HepG2 (cell line): ENCODE measurements around the gene HNRNPF. TPM values are rescaled to one million over a fixed set of nuclear protein-coding genes. Genes with fewer than 3 reads are reported as not detected.

Experiments used
- ATAC-seq: fragments of 200-7000 bp; cut with Tn5 transposase; 3 replicates; pipeline ENCODE4 v1.9.1; 2020; ENCODE audit warnings: mild to moderate bottlenecking, moderate library complexity
- BruUV-seq: library from RNA; stranded (reverse); fragments of 400-500 nt; replicated peaks from 2 replicates; lab custom pipeline; 2021; lab: Mats Ljungman, UMichigan
- CTCF ChIA-PET: fragments of 300-600 bp; formaldehyde crosslinking; extraction: SDS; loops from one replicate; lab custom pipeline; 2021; ENCODE audit warnings: low total read pairs, inconsistent platforms, low intra/inter-chr PET ratio; lab: Yijun Ruan, JAX
- POLR2A ChIA-PET: fragments of 350-600 bp; sonication (Branson Sonifier 250); formaldehyde crosslinking; loops from one replicate; lab custom pipeline; 2020; ENCODE audit warnings: antibody characterized with exemption, inconsistent platforms; lab: Yijun Ruan, JAX
- DNase-seq: peaks from one replicate; pipeline ENCODE4 v3.0.0-alpha.2; 2015; ENCODE audit warnings: low spot score
- FAIRE-seq: peaks from 3 replicates; lab custom pipeline; 2011; peaks lifted over from hg19 to GRCh38; lab: Jason Lieb, UNC
- H2AFZ ChIP-seq: one replicate; pipeline ENCODE4 v1.6.1; 2011; ENCODE audit warnings: low read length, inconsistent platforms
- H3K27ac ChIP-seq: fragments of 300-600 bp; 3 replicates; pipeline ENCODE4 v1.8.0; 2011; ENCODE audit warnings: mixed run types, mild to moderate bottlenecking, mixed read lengths, low read length, inconsistent platforms; ENCODE audit not compliant: insufficient read depth; ENCODE audit errors: extremely low read length
- H3K27me3 ChIP-seq, 2 experiments: fragments of 200-600 bp in 1 of 2; 2 replicates in 1 of 2; 3 replicates in 1 of 2; pipeline versions ENCODE4 v1.6.0 to v1.8.0; 2011; ENCODE audit warnings: low read length in 2 of 2, mild to moderate bottlenecking in 2 of 2, moderate library complexity in 2 of 2, inconsistent platforms in 1 of 2; ENCODE audit not compliant: insufficient read depth in 2 of 2, control insufficient read depth in 1 of 2
- H3K36me3 ChIP-seq, 2 experiments: fragments of 200-600 bp in 1 of 2; replicated peaks in 1 of 2; 2 replicates in 1 of 2; 3 replicates in 1 of 2; pipeline versions ENCODE4 v1.5.1 to v1.8.0; 2011; ENCODE audit warnings: low read length in 2 of 2, inconsistent platforms in 1 of 2; ENCODE audit not compliant: insufficient read depth in 2 of 2, control insufficient read depth in 1 of 2
- H3K4me1 ChIP-seq: 2 replicates; pipeline ENCODE4 v1.5.1; 2012; ENCODE audit warnings: low read length, inconsistent platforms; ENCODE audit not compliant: insufficient read depth
- H3K4me2 ChIP-seq: 2 replicates; pipeline ENCODE4 v1.6.0; 2011; ENCODE audit warnings: low read depth, low read length, inconsistent platforms
- H3K4me3 ChIP-seq, 3 experiments: fragments of 200-600 bp in 1 of 3; sonication (generic), shearing (Covaris generic) in 1 of 3; replicated peaks in 1 of 3; 2 replicates each; pipeline ENCODE4 v1.5.1; 2011 to 2016; ENCODE audit warnings: low read length in 3 of 3, inconsistent platforms in 2 of 3, low read depth in 2 of 3, mild to moderate bottlenecking in 2 of 3, control low read depth in 1 of 3, mixed read lengths in 1 of 3; ENCODE audit not compliant: insufficient read depth in 1 of 3
- H3K79me2 ChIP-seq: one replicate; pipeline ENCODE4 v1.6.1; 2011; ENCODE audit warnings: low read length, inconsistent platforms; ENCODE audit not compliant: insufficient read depth
- H3K9ac ChIP-seq: 2 replicates; pipeline ENCODE4 v1.6.0; 2011; ENCODE audit warnings: mild to moderate bottlenecking, low read depth, low read length, inconsistent platforms; ENCODE audit not compliant: insufficient read depth
- H3K9me3 ChIP-seq: 2 replicates; pipeline ENCODE4 v1.5.1; 2012; ENCODE audit warnings: mild to moderate bottlenecking, low read length
- H4K20me1 ChIP-seq: 2 replicates; pipeline ENCODE4 v1.6.0; 2011; ENCODE audit warnings: inconsistent platforms, mild to moderate bottlenecking, low read length, moderate library complexity; ENCODE audit not compliant: insufficient read depth
- AHR ChIP-seq: IDR thresholded peaks from 2 replicates; pipeline ENCODE4 v1.6.1; 2018; ENCODE audit warnings: missing genetic modification reagents, missing compliant biosample characterization
- ARID3A ChIP-seq: IDR thresholded peaks from 2 replicates; pipeline ENCODE4 v1.6.1; 2012; ENCODE audit warnings: low read depth, low read length, improper control_type of control experiment
- CBFB ChIP-seq: sonication (generic); formaldehyde crosslinking; IDR thresholded peaks from 2 replicates; pipeline ENCODE4 v1.4.0; 2020; ENCODE audit warnings: missing genetic modification reagents
- FLYWCH1 ChIP-seq: sonication (generic); formaldehyde crosslinking; IDR thresholded peaks from 2 replicates; pipeline ENCODE4 v1.8.1; 2023; ENCODE audit warnings: mild to moderate bottlenecking, missing genetic modification reagents
- IRF1 ChIP-seq: sonication (generic); formaldehyde crosslinking; IDR thresholded peaks from 2 replicates; pipeline ENCODE4 v1.4.0; 2020; ENCODE audit warnings: low read depth, mild to moderate bottlenecking, missing genetic modification reagents
- JUND ChIP-seq: sonication (generic); formaldehyde crosslinking; IDR thresholded peaks from 2 replicates; pipeline ENCODE4 v1.8.0; 2022; ENCODE audit warnings: mild to moderate bottlenecking, missing genetic modification reagents
- MED13 ChIP-seq: sonication (generic); formaldehyde crosslinking; IDR thresholded peaks from 2 replicates; pipeline ENCODE4 v1.5.0; 2020; ENCODE audit warnings: missing genetic modification reagents
- NCOA2 ChIP-seq: sonication (generic); formaldehyde crosslinking; IDR thresholded peaks from 2 replicates; pipeline ENCODE4 v1.8.0; 2022; ENCODE audit warnings: inconsistent platforms
- RBM39 ChIP-seq: fragments of 200-400 bp; formaldehyde crosslinking; IDR thresholded peaks from one replicate; pipeline ENCODE4 v1.6.1; 2018; ENCODE audit warnings: antibody characterized with exemption, mild to moderate bottlenecking, low read depth, low read length; ENCODE audit not compliant: poor library complexity, severe bottlenecking
- RELA ChIP-seq: sonication (generic); formaldehyde crosslinking; IDR thresholded peaks from 2 replicates; pipeline ENCODE4 v1.4.0; 2020; ENCODE audit warnings: missing genetic modification reagents
- ZBTB38 ChIP-seq: sonication (generic); formaldehyde crosslinking; IDR thresholded peaks from 2 replicates; pipeline ENCODE4 v1.5.1; 2020; ENCODE audit warnings: mild to moderate bottlenecking, missing genetic modification reagents
- ZNF772 ChIP-seq: sonication (generic); formaldehyde crosslinking; IDR thresholded peaks from 2 replicates; pipeline ENCODE4 v1.5.0; 2020; ENCODE audit warnings: mild to moderate bottlenecking, missing genetic modification reagents
- WGBS: methylation state at CpG from one replicate; pipeline ENCODE4 v1.1.6; 2017; ENCODE audit warnings: low lambda C conversion rate; 5-methylcytosine and 5-hydroxymethylcytosine counted together
- in situ Hi-C: cut with HindIII; loops from 2 replicates; pipeline ENCODE4 v1.10.0; 2017; ENCODE audit warnings: low pct_unique_long_range_greater_than_20kb; ENCODE audit not compliant: extremely low pct_ligation_motif_present
- intact Hi-C: fragments of 100-400 bp; cut with micrococcal nuclease; formaldehyde crosslinking; loops from one replicate; pipeline ENCODE4 v1.10.0; 2022; ENCODE audit not compliant: unreplicated experiment
- polyA plus RNA-seq, 8 experiments: library from polyadenylated mRNA; depleted of rRNA in 3 of 8; stranded (reverse) in 7 of 8; unstranded in 1 of 8; fragments of >200 nt; fragmentation: Illumina TruSeq in 4 of 8; extraction: Trizol in 4 of 8; gene quantifications; 2 replicates each; pipeline versions ENCODE4 v1.2.1 to v1.2.3, GENCODE V29; 2011 to 2016; ENCODE audit warnings: low read depth in 4 of 8, missing spikeins in 1 of 8, mixed read lengths in 1 of 8; ENCODE audit not compliant: insufficient read depth in 1 of 8
- total RNA-seq, 5 experiments: library from RNA; depleted of rRNA; stranded (reverse); fragments of >200 nt; fragmentation: Illumina TruSeq; extraction: Trizol; gene quantifications; 2 replicates each; pipeline ENCODE4 v1.2.3, GENCODE V29; 2016; ENCODE audit warnings: low read depth in 1 of 5

Gene HNRNPF
- total and polyA plus RNA-seq, 2 of the 13 experiments (the other 11 are each of a cell fraction or from before 2014, with no cell fraction given): 166 to 308 TPM

- ChIA-PET POLR2A (no interaction called here), CTCF (no interaction called here)
- Histone ChIP-seq H3K4me2 (no peak overlapping the region), H3K79me2 (no peaks in the 10 kb centered on the region), H3K4me3 (no peak overlapping the region), H2AFZ (no peak overlapping the region), H3K9me3 (no peaks in the 10 kb centered on the region), H3K9ac (no peak overlapping the region), H3K27ac (no peak overlapping the region), H3K27me3 (no peaks in the 10 kb centered on the region), H3K36me3 (no peaks in the 10 kb centered on the region), H3K4me1 (peaks cover 56% of the 10 kb centered on the region), H4K20me1 (no peaks in the 10 kb centered on the region)
- no peak for DNase-seq
- TF ChIP-seq ARID3A (no peak), RBM39 (no peak), ZNF772 (CRISPR knock-in tag) (no peak), MED13 (CRISPR knock-in tag) (no peak), JUND (CRISPR knock-in tag) (no peak), NCOA2 (CRISPR knock-in tag) (no peak), ZBTB38 (CRISPR knock-in tag) (no peak), IRF1 (no peak), CBFB (CRISPR knock-in tag) (no peak), FLYWCH1 (no peak), RELA (CRISPR knock-in tag) (no peak), AHR (CRISPR knock-in tag) (no peak)
- no peak for ATAC-seq
- 80% methylated on average over 10 of the region's 10 CpGs for WGBS
- intact Hi-C loops (no loop called here), in situ Hi-C loops (loop anchor here (25.0 kb wide), 1 partner anchor 1547 kb away; the partner anchor contains the start of gene RASSF4)
- no peak for FAIRE-seq
- no TSS peak for BruUV-seq
Observed at GRCh38 chr10:43415544-43415943, 6.6 kb upstream of the HNRNPF start.
